Measurements from ENCODE around the gene AKT2. TPM values are rescaled to one million over a fixed set of nuclear protein-coding genes. Genes with fewer than 3 reads are reported as not detected.

The AKT2 gene
- total RNA-seq, 1 donor from 2014 or later: 127 TPM

- Mint-ChIP-seq H3K27me3 (ENCODE audit: low read depth, unreplicated experiment) (no peaks in the 10 kb centered on the region), H3K4me1 (ENCODE audit: low read depth, unreplicated experiment) (no peaks in the 10 kb centered on the region), H3K27ac (ENCODE audit: unreplicated experiment) (no peak overlapping the region), H3K4me3 (ENCODE audit: unreplicated experiment) (no peak overlapping the region), H3K36me3 (ENCODE audit: low read depth, unreplicated experiment) (no peaks in the 10 kb centered on the region), H3K9me3 (ENCODE audit: unreplicated experiment) (no peaks in the 10 kb centered on the region)
- Histone ChIP-seq H3K36me3 (ENCODE audit: insufficient read depth, low read length) (no peaks in the 10 kb centered on the region), H3K27me3 (ENCODE audit: insufficient read depth, low read length) (no peaks in the 10 kb centered on the region), H3K4me3 (ENCODE audit: insufficient read depth, low read depth, low read length) (no peak overlapping the region), H3K27ac (ENCODE audit: low read depth, low read length) (no peak overlapping the region), H3K9me3 (ENCODE audit: insufficient read depth, low read depth, low read length) (no peaks in the 10 kb centered on the region), H3K9ac (ENCODE audit: low read length) (no peak overlapping the region), H3K79me2 (ENCODE audit: insufficient read depth, low read length) (no peaks in the 10 kb centered on the region), H3K4me1 (ENCODE audit: insufficient read depth, low read length) (no peaks in the 10 kb centered on the region), H3K4me2 (ENCODE audit: low read length) (no peak overlapping the region), H2AFZ (ENCODE audit: low read depth, low read length) (no peak overlapping the region), H4K20me1 (ENCODE audit: insufficient read depth, low read length) (no peaks in the 10 kb centered on the region)
- FAIRE-seq: no peak
- DNase-seq (ENCODE audit: low read depth): no peak
- TF ChIP-seq CTCF (IDR thresholded peaks at IDR 0.05; ENCODE audit: insufficient read depth, low read depth, low read length) (no peak), EZH2 (IDR thresholded peaks at IDR 0.05; ENCODE audit: insufficient read depth, low read length) (no peak)
Measured at GRCh38 chr19:40294560-40294959, 9.4 kb upstream of the AKT2 start.

- TF ChIP-seq CTCF (IDR thresholded peaks at IDR 0.05; ENCODE audit: insufficient read depth, low read depth, low read length) (no peak), EZH2 (IDR thresholded peaks at IDR 0.05; ENCODE audit: insufficient read depth, low read length) (no peak)
- peaks cover 2% of the 10 kb centered on the region for H3K9me3 Mint-ChIP-seq (ENCODE audit: unreplicated experiment)
Measured at GRCh38 chr19:40286971-40287421, 1.9 kb upstream of the AKT2 start.

GRCh38 chr19:40286235-40286970, 1.3 kb upstream of the AKT2 start:
- Histone ChIP-seq H3K4me3 (ENCODE audit: insufficient read depth, low read depth, low read length) (no peak overlapping the region), H4K20me1 (ENCODE audit: insufficient read depth, low read length) (peaks cover 28% of the 10 kb centered on the region), H3K79me2 (ENCODE audit: insufficient read depth, low read length) (peaks cover 35% of the 10 kb centered on the region), H3K9ac (ENCODE audit: low read length) (peak overlapping the region; percentile 22), H3K4me1 (ENCODE audit: insufficient read depth, low read length) (peaks cover 18% of the 10 kb centered on the region), H3K27ac (ENCODE audit: low read depth, low read length) (no peak overlapping the region), H3K4me2 (ENCODE audit: low read length) (peak overlapping the region; percentile 81), H2AFZ (ENCODE audit: low read depth, low read length) (peak overlapping the region; percentile 37), H3K27me3 (ENCODE audit: insufficient read depth, low read length) (no peaks in the 10 kb centered on the region), H3K36me3 (ENCODE audit: insufficient read depth, low read length) (no peaks in the 10 kb centered on the region), H3K9me3 (ENCODE audit: insufficient read depth, low read depth, low read length) (no peaks in the 10 kb centered on the region)
- TF ChIP-seq EZH2 (IDR thresholded peaks at IDR 0.05; ENCODE audit: insufficient read depth, low read length): no peak
- TF ChIP-seq CTCF (IDR thresholded peaks at IDR 0.05; ENCODE audit: insufficient read depth, low read depth, low read length): no peak
- H3K27me3 Mint-ChIP-seq (ENCODE audit: low read depth, unreplicated experiment): no peaks in the 10 kb centered on the region
- DNase-seq (ENCODE audit: low read depth) (no peak), FAIRE-seq (no peak)
- peaks cover 13% of the 10 kb centered on the region for H3K4me1 Mint-ChIP-seq (ENCODE audit: low read depth, unreplicated experiment)
- H3K4me3 Mint-ChIP-seq (ENCODE audit: unreplicated experiment): peak overlapping the region; percentile 88
- peak overlapping the region; percentile 100 for H3K27ac Mint-ChIP-seq (ENCODE audit: unreplicated experiment)
- no peaks in the 10 kb centered on the region for H3K36me3 Mint-ChIP-seq (ENCODE audit: low read depth, unreplicated experiment)
- peaks cover 2% of the 10 kb centered on the region for H3K9me3 Mint-ChIP-seq (ENCODE audit: unreplicated experiment)

More at GRCh38 chr19:40286971-40287421, 1.9 kb upstream of the AKT2 start:
- Histone ChIP-seq H3K27me3 (ENCODE audit: insufficient read depth, low read length) (no peaks in the 10 kb centered on the region), H2AFZ (ENCODE audit: low read depth, low read length) (no peak overlapping the region), H3K9me3 (ENCODE audit: insufficient read depth, low read depth, low read length) (no peaks in the 10 kb centered on the region), H3K79me2 (ENCODE audit: insufficient read depth, low read length) (peaks cover 29% of the 10 kb centered on the region), H3K27ac (ENCODE audit: low read depth, low read length) (no peak overlapping the region), H3K4me3 (ENCODE audit: insufficient read depth, low read depth, low read length) (no peak overlapping the region), H3K36me3 (ENCODE audit: insufficient read depth, low read length) (no peaks in the 10 kb centered on the region), H3K4me1 (ENCODE audit: insufficient read depth, low read length) (peaks cover 18% of the 10 kb centered on the region), H3K4me2 (ENCODE audit: low read length) (no peak overlapping the region), H3K9ac (ENCODE audit: low read length) (peak overlapping the region; percentile 22), H4K20me1 (ENCODE audit: insufficient read depth, low read length) (peaks cover 22% of the 10 kb centered on the region)
- Mint-ChIP-seq H3K36me3 (ENCODE audit: low read depth, unreplicated experiment) (no peaks in the 10 kb centered on the region), H3K4me3 (ENCODE audit: unreplicated experiment) (no peak overlapping the region), H3K27me3 (ENCODE audit: low read depth, unreplicated experiment) (no peaks in the 10 kb centered on the region), H3K4me1 (ENCODE audit: low read depth, unreplicated experiment) (peaks cover 13% of the 10 kb centered on the region), H3K27ac (ENCODE audit: unreplicated experiment) (no peak overlapping the region)
- DNase-seq (ENCODE audit: low read depth) (no peak), FAIRE-seq (no peak)
